Esophagus (tissue), 2 donors: ENCODE results near the gene LAMB1. TPM values are rescaled to one million over a fixed set of nuclear protein-coding genes. Genes with fewer than 3 reads are reported as not detected.

Experiments used
- H3K27ac ChIP-seq, 2 donors: one replicate each; pipeline ENCODE4 v1.5.1; 2013; ENCODE audit warnings: low read depth in 2 of 2, mild to moderate bottlenecking in 2 of 2, inconsistent platforms in 1 of 2, low read length in 1 of 2, moderate library complexity in 1 of 2
- H3K27me3 ChIP-seq, 2 donors: one replicate each; pipeline ENCODE4 v1.6.1; 2013; ENCODE audit warnings: low read length in 2 of 2, control low read depth in 1 of 2, mild to moderate bottlenecking in 1 of 2; ENCODE audit not compliant: insufficient read depth in 2 of 2, control insufficient read depth in 1 of 2
- H3K36me3 ChIP-seq, 2 donors: one replicate each; pipeline ENCODE4 v1.6.1; 2013; ENCODE audit warnings: low read length in 1 of 2; ENCODE audit not compliant: control insufficient read depth in 2 of 2, insufficient read depth in 2 of 2
- H3K4me1 ChIP-seq, 2 donors: one replicate each; pipeline ENCODE4 v1.6.1; 2013; ENCODE audit warnings: low read length in 1 of 2; ENCODE audit not compliant: control insufficient read depth in 2 of 2, insufficient read depth in 2 of 2
- H3K4me3 ChIP-seq, 2 donors: one replicate each; pipeline ENCODE4 v1.5.1; 2013; ENCODE audit warnings: low read length in 2 of 2, mild to moderate bottlenecking in 2 of 2, low read depth in 1 of 2, moderate library complexity in 1 of 2
- H3K9me3 ChIP-seq, 2 donors: one replicate each; pipeline ENCODE4 v1.6.1; 2013; ENCODE audit warnings: mild to moderate bottlenecking in 2 of 2, low read depth in 1 of 2, low read length in 1 of 2, moderate library complexity in 1 of 2; ENCODE audit not compliant: control insufficient read depth in 2 of 2, insufficient read depth in 1 of 2
- WGBS, 2 donors: extraction: QIAGEN DNeasy Blood & Tissue Kit; methylation state at CpG; one replicate each; pipeline ENCODE4 v1.1.7; 2013; 5-methylcytosine and 5-hydroxymethylcytosine counted together
- polyA plus RNA-seq, 2 donors: library from polyadenylated mRNA; stranded (reverse); fragments of 200-250 nt; gene quantifications; one replicate each; pipeline ENCODE4 v1.2.3, GENCODE V29; 2013
- donor health status: healthy with polysubstance abuse.
- donor health status: Bipolar disorder and iron deficiency.

The LAMB1 gene
- polyA plus RNA-seq, 2 donors: 25.2 to 27.5 TPM

GRCh38 chr7:107975394-107976013 lies 27.5 kb downstream of the LAMB1 start:
- WGBS, 2 donors: 90 to 92% methylated on average over 13 of the region's 13 CpGs

DNA sequence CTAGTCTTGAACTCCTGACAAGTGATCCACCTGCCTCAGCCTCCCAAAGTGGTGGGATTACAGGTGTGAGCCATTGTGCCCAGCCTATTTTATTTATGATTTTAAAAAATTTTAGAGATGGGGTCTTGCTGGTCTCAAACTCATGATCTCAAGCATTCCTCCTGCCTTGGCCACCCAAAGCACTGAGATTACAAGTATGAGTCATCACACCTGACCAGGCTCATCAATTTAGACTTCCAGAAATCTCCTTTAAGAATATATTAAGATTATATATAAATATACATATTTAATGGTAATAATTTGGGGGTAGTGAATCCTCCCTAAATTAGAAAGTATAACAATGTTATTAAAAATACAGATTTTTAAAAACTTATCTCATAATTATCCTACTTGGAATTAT lies 29.1 kb downstream of the LAMB1 start:
- Histone ChIP-seq H3K27ac (no peak overlapping the region), H3K27me3 (no peaks in the 10 kb centered on the region), H3K4me3 (no peak overlapping the region), H3K4me1 (no peaks in the 10 kb centered on the region), H3K36me3 (peaks cover 2 to 11% of the 10 kb centered on the region in 2 donors), H3K9me3 (no peaks in the 10 kb centered on the region)

More at GRCh38 chr7:107975394-107976013, 27.5 kb downstream of the LAMB1 start:
- H3K27me3 ChIP-seq: no peaks in the 10 kb centered on the region
- H3K9me3 ChIP-seq: no peaks in the 10 kb centered on the region
- H3K4me3 ChIP-seq: no peak overlapping the region
- H3K27ac ChIP-seq: no peak overlapping the region
- H3K4me1 ChIP-seq: no peaks in the 10 kb centered on the region
- H3K36me3 ChIP-seq: peaks cover 2 to 11% of the 10 kb centered on the region in 2 donors

DNA sequence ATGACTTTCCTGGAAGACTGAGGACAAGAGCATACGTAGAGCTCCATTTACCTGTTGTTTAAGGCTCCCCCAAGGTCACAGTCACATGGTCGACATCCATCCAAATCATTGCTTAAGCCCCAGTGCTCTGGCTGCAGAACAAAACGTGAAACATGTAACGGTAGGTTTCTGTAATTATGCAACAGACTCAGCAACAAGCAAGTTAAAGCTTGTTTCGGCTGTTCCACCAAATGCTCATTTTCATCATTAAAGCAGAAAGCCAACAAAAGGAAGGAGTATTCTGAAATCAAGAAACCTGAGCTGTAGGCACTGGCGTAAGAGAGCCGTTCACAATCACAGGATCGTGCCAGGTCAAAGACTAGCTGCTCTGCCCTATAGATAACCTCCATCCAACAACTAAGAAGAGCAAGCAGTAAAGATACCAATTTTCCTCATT lies 30.0 kb downstream of the LAMB1 start:
- H3K36me3 ChIP-seq: peaks cover 2 to 11% of the 10 kb centered on the region in 2 donors
- H3K27me3 ChIP-seq: no peaks in the 10 kb centered on the region
- H3K9me3 ChIP-seq: no peaks in the 10 kb centered on the region
- no peaks in the 10 kb centered on the region for H3K4me1 ChIP-seq
- peak overlapping the region; percentile 55 to 58 for H3K27ac ChIP-seq
- whole genome bisulfite sequencing, 2 donors: 49 to 68% methylated on average over 8 of the region's 8 CpGs
- no peak overlapping the region for H3K4me3 ChIP-seq

- H3K4me3 ChIP-seq: no peak overlapping the region
- peaks cover 2 to 5% of the 10 kb centered on the region in 2 donors for H3K36me3 ChIP-seq
- H3K27me3 ChIP-seq: no peaks in the 10 kb centered on the region
- WGBS, 2 donors: 39 to 44% methylated on average over 4 of the region's 4 CpGs
- H3K9me3 ChIP-seq: no peaks in the 10 kb centered on the region
- no peaks in the 10 kb centered on the region for H3K4me1 ChIP-seq
- peak overlapping the region; percentile 47 to 68 for H3K27ac ChIP-seq
These were observed 30.9 kb downstream of the LAMB1 start for GRCh38 chr7:107972075-107972482.

DNA sequence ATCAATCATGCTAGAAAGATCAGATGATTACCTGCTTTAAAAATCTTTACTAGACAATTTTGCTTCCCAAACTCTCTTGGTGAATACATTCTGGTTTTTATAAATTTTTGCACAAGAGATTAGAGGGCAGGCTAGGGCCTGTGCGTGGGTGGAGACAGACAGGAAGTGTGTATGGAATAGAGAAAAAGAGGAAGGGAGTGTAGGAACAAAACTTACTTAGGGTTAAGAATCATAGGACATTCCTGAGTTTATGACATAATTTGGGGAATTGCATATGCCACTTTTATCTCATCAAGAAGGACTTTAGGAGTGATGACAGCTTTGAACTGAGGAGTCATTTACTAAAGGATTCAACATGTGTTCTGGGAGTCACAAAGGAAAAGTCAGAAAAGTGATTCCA lies 31.3 kb downstream of the LAMB1 start:
- Histone ChIP-seq H3K4me1 (no peaks in the 10 kb centered on the region), H3K4me3 (no peak overlapping the region)
- WGBS, 2 donors: 28 to 33% methylated on average over 1 of the region's 1 CpG

DNA sequence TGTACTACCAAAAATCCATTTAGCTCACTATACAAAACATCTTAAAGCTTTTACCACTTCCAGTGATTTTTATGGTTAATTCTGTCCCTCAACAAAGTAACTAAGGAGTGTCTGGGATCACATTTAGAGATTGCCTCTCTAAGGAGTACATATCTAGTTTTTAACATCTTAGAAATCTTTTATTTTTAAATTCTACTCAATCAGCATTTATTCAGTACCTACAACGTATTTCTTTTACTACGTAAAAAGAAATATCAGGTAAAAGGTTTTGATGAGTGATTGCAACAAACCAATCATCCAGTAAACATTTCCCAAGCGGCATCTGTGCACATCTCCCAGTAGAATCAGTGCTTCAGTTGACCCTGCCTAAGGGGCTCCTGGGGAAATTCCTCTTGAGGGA lies 31.9 kb downstream of the LAMB1 start:
- 93 to 95% methylated on average over 3 of the region's 3 CpGs for WGBS, 2 donors
- peaks cover 0 to 5% of the 10 kb centered on the region in 2 donors for H3K36me3 ChIP-seq
- no peaks in the 10 kb centered on the region for H3K9me3 ChIP-seq
- H3K4me3 ChIP-seq: no peak overlapping the region
- peak overlapping the region in 1 of 2 donors; percentile 47 for H3K27ac ChIP-seq
- no peaks in the 10 kb centered on the region for H3K4me1 ChIP-seq
- H3K27me3 ChIP-seq: no peaks in the 10 kb centered on the region

More for the DNA sequence above, 31.3 kb downstream of the LAMB1 start:
- Histone ChIP-seq H3K27me3 (no peaks in the 10 kb centered on the region), H3K36me3 (peaks cover 0 to 5% of the 10 kb centered on the region in 2 donors), H3K27ac (peak overlapping the region; percentile 46 to 47), H3K9me3 (no peaks in the 10 kb centered on the region)

- H3K9me3 ChIP-seq: no peaks in the 10 kb centered on the region
- 54 to 59% methylated on average over 6 of the region's 6 CpGs for WGBS, 2 donors
- no peaks in the 10 kb centered on the region for H3K36me3 ChIP-seq
- H3K4me1 ChIP-seq: no peaks in the 10 kb centered on the region
- no peak overlapping the region for H3K4me3 ChIP-seq
- H3K27me3 ChIP-seq: no peaks in the 10 kb centered on the region
- H3K27ac ChIP-seq: no peak overlapping the region
These were observed 33.1 kb downstream of the LAMB1 start for GRCh38 chr7:107969856-107970255.

DNA sequence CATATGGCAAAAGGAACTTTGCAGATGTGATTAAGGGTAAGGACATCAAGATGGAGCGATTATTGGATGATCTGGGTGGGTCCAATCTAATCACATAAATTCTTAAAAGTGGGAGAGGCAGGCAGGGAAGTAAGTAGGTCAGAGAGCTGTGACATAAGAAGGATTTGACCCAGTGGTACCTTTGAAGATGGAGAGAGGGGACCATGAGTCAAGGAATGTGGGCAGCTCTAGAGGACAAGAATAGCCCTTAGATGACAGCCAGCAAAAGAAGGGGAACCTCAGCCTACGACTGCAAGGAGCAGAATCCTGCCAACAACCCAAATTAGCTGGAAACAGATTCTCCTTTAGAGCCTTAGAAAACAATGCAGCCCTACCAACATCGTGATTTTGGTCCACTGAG lies 34.5 kb downstream of the LAMB1 start:
- Histone ChIP-seq H3K4me3 (no peak overlapping the region), H3K27ac (no peak overlapping the region), H3K36me3 (no peaks in the 10 kb centered on the region), H3K4me1 (no peaks in the 10 kb centered on the region), H3K27me3 (no peaks in the 10 kb centered on the region), H3K9me3 (no peaks in the 10 kb centered on the region)
- WGBS, 2 donors: 83 to 84% methylated on average over 3 of the region's 3 CpGs

GRCh38 chr7:107967420-107967819 lies 35.5 kb downstream of the LAMB1 start:
- WGBS, 2 donors: 69 to 80% methylated on average over 4 of the region's 4 CpGs
- Histone ChIP-seq H3K27ac (no peak overlapping the region), H3K4me3 (no peak overlapping the region), H3K27me3 (no peaks in the 10 kb centered on the region), H3K36me3 (no peaks in the 10 kb centered on the region), H3K9me3 (no peaks in the 10 kb centered on the region), H3K4me1 (no peaks in the 10 kb centered on the region)

GRCh38 chr7:107966711-107967110 lies 36.2 kb downstream of the LAMB1 start:
- Histone ChIP-seq H3K27me3 (no peaks in the 10 kb centered on the region), H3K4me3 (no peak overlapping the region), H3K27ac (no peak overlapping the region), H3K36me3 (no peaks in the 10 kb centered on the region), H3K4me1 (no peaks in the 10 kb centered on the region), H3K9me3 (no peaks in the 10 kb centered on the region)
- WGBS, 2 donors: 81 to 84% methylated on average over 4 of the region's 4 CpGs
